Activated CD4-positive, alpha-beta T cell treated with anti-CD3 and anti-CD28 coated beads for 4 hours (primary cell): ENCODE results near the gene GCK.
A peak's percentile ranks its signal among the peaks of the same experiment; 100 is the strongest.
"Not testable (repeated sequence)": the region's sequence is repeated elsewhere in the genome, so short reads cannot be mapped to it uniquely, and the experiment has no call there.

Source experiments
- DNase-seq, 2 donors: peaks; one replicate each; pipeline ENCODE4 v3.0.0-alpha.2; 2020

Gene GCK

DNA sequence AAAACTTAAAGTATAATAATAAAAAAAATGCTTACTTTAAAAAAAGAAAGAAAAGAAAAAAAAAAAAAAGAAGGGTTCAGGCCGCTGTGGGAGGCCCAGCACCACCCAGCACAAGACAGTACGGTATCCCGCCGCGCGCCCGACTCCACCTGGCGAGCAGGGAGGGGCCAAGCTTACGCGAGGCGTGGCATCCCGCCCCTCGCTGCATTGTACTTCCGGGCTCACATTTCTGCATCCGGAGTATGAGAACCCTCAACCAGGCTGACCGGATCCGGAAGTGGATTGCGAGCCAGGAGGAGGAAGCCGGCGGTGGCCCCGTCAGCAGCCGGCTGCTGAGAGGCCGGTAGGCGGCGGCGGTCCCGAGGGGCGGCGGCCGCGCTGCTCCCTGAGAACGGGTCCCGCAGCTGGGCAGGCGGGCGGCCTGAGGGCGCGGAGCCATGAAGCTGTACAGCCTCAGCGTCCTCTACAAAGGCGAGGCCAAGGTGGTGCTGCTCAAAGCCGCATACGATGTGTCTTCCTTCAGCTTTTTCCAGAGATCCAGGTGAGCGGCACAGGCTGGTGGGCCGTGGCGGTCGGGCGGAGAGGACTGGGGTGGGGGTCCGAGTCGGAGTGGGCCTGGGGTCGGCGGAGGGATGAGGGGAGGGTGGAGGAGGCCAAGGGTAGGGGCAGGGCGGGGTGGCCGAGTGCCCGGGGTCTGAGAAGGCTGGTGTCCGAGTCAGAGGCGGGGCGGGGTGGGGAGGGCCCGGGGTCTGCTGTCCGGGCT lies 11.6 kb upstream of the GCK start, which contains the start of gene YKT6:
YKT6 (plus strand) TSS at position 280 of the 763 bp plus-strand sequence; CDS start at position 438, 158 bp downstream.
- peak; percentile 92 for DNase-seq

DNA sequence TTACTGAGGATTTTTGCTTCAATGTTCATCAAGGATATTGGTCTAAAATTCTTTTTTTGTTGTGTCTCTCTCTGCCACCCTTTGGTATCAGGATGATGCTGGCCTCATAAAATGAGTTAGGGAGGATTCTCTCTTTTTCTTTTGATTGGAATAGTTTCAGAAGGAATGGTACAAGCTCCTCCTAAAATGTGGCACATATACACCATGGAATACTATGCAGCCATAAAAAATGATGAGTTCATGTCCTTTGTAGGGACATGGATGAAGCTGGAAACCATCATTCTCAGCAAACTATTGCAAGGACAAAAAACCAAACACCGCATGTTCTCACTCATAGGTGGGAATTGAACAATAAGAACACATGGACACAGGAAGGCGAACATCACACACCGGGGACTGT lies 10.9 kb upstream of the GCK start:
- not testable (repeated sequence) for DNase-seq

DNA sequence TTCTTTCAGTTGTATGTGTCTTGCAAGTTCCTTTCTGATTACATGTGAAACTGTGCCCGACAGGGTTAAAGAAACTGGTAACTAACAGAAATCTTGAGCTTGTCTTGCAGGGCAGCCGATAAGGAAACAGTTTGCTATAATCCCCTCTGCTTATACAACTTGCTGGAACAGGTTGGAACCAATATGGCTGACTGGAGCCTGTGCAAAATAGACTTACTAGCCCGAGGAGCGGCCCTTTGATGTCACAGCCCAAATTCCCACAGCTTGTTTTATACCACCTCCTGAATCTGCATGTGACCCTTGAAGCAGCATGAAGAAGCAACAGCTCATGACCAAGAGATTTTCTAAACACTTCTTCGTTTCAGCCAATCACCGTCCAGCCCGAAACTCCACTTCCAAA lies 8.2 kb upstream of the GCK start:
- DNase-seq: no peak

DNA sequence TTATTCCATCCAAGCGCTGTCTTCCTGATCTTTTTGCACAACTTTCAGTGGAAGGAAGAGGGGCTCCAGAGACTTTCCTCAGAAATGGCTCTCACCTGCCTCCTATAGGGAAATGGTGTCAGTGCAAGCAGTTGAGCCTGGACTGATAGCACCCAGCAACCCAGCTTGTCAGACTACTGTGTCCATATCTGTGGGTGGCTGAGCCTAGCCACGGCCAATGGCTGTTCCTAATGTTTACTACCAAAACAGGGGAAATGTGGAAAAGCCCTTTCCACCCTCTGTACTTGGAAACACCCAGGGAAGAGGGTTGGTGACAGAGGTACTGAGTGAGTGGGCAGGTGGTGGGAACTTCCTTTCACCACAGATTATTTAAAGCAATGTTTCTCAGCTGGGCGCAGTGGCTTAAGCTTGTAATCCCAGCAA lies 7.2 kb upstream of the GCK start:
- DNase-seq: peak in 1 of 2 donors; percentile 12

DNA sequence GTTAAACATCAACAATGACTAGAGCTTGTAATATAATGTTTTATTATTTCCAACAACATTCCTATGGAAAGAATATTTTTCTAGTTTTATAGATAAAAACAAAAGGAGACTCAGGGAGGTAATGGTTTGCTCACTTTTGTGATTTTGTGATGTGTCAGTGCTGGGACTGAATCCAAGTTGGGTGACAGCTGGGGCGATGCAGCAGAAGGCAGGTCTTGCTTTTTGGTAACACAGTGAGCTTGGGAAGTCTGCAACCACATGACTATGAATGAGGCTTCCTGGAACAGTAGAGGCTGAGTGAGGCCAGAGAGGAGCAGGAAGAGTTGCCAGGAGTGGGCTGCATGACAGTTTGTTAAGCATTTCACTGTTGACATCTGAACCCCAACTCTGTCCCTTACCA lies 6.7 kb upstream of the GCK start:
- no peak for DNase-seq

DNA sequence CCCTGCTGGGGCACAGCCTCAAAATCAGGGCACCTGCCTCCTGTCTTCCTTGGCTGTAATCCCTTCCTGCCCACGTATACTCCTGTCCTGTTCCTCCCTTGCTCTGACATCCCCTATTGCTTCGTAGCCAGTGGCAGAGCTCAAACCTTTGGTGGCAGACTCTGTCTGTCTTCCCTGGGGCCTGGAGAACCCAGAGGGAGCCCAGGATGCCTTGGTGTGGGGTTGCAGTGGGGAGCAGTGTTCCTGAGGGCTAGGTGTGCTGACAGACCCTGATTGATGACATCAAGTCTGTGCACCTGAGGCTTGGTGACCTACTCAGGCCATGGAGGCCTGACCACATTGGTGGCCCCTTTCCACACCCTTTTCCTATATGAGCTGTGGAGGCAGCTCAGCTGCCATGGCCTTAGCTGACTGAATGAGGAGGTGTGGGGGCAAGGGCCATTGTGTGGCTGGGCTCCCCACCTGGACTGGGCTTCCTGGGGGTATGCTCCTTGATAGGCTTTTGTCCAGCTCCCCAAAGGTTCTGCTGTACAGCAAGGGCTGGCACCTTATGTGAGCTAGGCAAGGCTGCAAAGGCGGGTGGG lies 5.4 kb upstream of the GCK start:
- DNase-seq: no peak

DNA sequence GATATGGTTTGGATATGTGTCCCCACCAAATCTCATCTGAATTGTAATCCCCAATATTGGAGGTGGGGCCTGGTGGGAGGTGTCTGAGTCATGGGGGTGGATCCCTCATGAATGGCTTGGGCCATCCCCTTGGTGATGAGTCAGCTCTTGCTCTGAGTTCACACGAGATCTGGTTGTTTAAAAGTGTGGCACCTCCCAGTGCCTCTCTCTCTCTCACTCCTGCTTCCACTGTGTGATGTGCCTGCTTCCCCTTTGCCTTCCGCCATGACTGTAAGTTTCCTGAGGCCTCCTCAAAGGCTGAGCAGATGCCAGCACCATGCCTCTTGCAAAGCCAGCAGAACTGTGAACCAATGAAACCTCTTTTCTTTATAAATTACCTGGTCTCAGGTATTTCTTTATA lies 4.8 kb upstream of the GCK start:
- peak; percentile 33 for DNase-seq

DNA sequence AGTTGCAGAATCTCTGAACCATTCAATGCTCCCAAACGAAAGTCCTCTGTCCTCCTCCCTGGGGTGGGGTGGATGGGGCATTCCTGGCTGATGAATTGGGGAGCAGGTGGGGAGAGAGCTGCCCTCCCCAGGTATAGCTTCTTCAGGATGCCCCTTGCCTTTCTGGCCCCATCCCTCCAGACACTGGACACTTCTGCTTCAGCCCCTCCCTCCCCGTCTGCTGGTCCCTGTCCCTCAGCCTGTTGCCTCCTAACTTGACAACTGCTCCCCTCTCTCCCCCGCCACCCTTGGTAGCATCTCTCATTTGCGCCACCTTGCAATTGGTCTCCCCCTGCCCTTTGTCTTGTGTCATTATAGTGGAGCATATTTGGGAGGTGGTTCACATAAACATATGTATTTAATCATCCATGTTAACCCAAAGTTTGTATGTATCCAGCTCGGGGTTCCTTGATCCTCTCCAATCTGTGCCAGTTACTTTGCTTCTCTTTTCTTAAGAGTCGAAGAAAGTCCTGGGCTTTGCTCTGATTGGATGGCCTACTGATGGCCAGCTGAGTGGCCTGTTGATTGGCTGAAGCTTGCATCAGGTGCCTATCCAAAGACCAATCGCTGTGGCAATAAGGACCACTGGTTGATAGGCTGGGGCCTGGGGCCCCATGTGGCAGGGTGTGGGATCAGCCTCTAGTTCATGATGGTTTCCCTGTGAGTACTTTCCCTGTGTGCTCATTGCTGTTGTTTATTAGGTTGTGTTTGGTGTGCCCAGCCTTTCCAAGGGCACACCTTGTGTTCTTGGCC lies 4.0 kb upstream of the GCK start:
- DNase-seq: no peak

DNA sequence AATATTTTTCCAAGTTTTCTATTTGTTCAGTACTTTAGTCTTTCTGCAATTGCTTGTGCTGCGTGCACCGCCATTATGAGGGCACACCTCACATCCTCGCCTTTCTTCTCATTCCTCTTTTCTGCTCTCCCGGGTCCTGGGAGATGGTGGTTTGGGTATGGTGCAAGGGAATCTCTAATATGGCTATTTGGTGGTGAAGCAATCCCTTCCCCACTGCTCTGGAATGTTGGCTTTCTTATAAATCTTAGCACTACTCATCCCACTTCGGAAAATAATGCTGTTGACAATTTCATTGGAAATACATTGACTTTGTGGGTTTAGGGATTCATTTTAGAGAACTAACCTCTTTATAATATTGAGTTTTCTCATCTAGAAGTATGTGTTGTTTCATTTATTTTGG lies 1.9 kb upstream of the GCK start:
- no peak for DNase-seq

DNA sequence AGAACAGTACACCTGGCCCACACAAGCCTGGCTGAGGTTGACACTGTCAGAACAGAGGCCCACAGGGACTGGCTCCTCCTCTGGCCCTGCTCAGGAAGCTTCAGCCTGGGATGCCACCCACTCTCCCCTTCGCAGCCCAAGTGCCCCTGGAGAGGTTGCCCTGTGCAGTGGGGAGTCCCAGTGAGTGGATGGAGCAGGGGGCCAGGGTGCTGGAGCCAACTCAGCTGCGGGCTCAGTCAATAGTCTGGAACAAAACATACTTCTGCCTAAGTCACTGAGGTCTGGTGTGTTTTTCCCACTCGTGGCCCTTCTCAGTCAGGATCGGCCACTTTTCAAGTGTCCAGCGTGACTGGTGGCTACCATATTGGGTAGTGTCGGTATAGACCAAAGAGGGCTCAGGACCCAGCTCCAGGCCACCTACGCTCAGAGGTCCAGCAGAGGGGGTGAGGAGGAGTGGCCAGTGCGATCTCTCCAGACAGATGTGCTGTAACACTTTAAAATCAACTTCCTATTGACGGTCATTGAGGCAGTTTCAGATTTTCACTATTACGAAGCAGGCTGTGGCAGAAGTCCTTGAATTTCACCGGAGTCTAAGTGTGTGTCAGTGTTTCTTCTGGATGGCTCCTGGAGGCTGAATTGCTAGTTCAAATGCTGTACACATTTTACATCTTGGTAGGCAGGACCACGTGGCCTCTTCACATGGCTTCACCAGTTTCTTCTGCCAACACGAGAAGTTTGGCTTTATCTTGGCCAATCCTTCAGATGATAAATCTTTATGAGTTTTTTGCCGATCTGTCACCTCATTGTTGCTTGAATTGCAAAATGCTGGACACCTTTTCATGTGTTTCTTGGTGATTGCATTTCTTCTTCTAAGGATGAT lies 994 bp upstream of the GCK start:
- DNase-seq: no peak

DNA sequence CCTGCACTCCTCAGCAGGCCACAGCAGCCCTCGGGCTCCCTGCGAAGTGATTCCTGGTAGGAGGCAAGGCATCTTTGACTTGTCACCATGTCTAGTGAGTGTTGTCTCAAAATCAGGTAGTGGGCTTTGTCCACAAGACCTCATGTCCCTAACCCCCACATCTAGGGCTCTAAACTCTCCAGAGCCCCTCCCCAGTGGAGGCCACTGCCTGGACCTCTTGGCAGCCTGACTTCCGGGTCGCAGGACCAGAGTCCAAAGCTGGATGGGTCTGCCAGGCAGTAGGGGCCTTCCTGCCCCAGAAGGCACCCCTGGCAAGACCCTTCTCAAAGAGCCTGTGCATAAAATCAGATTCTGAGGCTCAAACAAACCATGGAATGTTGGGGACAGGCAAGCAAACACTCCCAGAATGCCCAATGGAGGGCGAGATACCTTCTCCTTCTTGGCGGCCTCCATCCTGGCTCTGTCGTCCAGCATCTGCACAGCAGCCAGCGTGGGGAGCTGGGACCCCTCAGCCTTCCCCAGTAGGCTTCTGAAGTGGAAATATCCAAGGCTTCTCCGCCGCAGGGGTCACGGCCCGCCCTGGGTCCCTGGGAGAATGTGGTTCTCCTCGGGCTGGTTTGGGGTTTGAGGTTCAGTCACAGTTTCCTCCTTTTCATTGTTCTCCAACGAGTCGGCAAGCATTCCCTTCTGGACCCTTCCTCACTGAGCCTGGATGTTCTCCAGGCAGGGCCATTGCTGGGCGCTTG lies 586 bp downstream of the GCK start:
- DNase-seq: no peak

DNA sequence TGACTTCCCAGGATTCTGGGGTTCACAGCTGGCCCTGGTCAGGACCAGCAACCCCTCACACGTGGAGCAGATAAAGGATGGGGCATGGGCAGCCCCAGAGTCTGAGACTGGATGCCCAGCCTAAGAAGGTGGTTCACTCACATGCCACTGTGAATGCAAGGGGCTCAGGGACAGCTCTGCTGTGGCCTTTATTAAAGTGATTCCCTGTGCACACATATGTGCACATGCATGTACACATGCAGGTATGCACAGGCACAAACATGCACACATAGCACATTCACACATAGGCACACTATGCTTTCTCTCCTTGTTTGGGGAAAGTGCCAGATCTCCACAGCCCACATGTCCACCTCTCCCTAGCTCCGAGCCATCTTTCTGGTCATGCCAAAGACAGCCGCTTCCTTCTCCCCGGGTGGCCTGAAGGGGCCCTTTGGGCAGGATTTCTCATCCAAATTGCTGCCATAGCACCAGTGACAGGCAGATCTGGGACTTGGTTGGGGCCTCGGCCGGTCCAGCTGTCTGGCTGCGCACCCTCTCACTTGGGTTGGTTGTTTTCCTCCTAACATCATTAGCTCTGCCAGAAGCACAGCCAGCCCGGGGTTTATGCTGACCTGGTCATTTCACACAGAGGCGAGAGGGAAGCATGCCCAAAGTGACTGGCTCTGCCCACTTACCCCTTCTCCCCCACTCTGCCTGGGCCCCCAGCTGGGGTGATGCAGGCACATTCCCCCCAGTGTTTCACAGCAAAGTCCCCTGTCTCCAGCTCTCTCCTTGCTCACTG lies 1.4 kb downstream of the GCK start:
- no peak for DNase-seq

DNA sequence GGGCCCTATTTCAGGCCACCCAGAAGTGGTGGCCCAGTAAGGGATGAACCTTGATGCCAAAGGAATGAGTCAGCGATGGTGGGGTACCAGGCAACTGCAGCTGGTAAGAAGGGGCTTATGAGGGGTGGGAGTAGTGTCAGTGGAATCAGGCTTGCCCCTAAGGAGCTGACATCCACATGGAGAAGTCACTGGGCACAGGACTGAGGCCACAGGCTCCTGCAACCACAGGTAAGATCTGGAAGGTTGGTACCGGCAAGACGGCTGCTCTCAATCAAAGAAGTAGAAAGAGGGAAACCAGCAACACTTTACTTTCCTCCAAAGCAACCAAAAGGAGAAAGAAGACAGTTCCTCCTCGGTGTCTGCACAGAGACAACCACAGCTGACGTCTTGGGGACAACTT lies 2.5 kb downstream of the GCK start:
- no peak for DNase-seq

DNA sequence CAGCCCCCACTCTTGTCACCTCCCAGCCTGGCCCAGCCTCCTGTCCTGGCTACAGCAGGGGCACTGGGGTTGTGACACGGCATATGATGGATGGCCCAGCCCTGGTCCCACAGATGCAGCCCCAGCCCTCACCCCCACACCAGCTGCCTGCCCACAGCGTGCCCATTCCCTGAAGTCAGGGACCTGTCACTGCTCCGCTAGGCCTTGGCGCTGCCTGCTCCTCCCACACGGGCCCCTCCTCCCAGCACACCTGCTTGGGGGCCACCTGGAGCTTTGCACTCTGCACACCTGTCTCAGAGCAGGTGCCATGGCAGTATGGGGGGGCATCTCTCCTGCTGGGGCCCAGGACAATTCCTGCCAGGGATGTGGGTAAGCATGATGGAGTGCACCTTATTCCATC lies 3.5 kb downstream of the GCK start:
- DNase-seq: no peak

DNA sequence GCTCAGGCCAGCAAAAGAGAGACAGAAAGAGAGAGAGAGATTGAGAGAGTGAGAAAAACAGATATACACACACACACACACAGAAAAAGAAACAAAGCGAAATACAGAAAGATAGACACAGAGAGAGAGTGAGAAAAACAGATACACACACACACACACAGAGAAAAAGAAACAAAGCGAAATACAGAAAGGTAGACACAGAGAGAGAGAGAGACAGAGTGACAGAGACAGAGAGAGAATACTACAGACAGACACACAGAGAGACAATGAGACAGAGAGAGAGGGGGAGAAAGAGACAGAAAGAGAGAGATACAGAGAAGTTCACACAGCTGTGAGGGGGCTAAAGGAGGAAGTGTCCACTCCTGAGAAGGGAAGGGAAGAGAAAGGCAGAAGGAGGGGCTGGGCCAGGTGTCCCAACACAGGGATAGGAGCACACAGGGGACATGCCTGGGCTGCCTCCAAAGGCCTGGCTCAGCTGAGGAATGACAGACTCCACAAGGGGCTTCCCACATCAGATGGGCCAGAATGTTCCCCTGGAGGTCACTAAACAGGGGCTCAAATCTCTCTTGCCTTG lies 4.3 kb downstream of the GCK start:
- DNase-seq: no peak

DNA sequence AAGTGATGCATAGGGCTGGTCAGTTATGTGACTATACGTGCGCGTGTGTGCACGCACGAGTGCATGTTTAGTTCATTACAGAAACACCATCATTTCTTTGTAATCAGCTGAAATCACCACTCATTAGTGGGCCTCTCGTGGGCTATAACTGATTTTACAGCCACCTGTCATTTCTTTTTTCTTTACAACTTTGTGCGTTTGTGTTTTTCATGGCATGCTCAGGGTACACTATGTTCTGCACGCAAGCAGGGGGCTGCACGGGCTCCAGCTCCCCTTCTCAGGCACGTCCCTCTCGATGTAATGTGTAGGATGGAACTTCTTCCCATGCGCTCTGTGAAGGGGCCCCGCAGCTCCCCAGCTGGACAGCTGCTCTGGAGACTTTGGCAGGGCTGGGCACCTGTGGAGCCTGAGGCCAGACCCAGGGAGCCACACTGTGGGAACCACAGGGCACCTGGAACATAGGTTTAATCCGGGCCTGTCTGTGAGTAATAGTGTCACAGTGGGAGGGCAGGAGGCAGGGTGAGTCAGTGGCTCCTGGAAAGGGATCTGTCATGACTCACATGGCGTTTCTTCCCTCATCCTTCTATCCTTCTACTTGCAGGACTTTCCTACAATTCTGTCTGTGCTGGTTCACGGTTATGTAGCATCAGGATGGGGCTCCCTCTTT lies 4.9 kb downstream of the GCK start:
- no peak for DNase-seq

DNA sequence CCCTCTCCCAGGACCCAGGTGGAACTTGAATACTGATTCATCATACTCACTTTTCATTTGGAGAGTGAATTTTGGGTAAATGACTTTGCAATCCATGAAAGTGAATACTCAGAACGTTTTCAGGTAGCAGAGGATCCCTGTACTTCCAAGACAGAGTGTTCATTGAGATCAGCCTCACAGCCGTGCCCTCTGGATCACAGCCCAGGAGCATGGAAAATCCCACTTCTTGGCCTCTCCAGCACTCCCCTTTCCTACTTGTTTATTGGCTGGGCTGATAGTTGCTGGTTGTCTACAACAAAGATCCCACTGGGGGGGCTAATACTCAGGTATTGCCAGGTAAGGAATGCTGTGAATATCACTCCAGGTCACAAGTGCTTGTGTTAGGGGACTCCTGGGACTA lies 5.9 kb downstream of the GCK start:
- DNase-seq: peak in 1 of 2 donors; percentile 20

DNA sequence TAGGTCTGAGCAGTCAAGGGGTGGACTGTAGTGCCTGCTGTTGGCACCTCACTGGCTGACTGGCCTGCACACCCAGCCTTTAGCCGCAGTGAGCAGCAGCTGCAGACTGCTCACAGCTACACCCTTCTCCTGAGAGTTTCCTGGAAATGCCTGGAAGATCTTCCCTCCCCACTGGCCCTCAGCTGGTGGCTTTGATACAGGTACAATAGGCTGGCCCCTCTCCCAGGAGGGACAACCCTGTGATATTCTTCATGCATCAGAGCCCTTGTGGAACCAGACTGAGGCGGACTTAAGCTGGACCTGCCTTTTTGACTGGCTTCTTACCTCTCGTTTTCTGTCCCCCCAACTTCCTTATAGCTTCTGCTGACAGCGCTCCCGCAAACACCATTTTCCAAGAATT lies 6.4 kb downstream of the GCK start:
- DNase-seq: no peak

DNA sequence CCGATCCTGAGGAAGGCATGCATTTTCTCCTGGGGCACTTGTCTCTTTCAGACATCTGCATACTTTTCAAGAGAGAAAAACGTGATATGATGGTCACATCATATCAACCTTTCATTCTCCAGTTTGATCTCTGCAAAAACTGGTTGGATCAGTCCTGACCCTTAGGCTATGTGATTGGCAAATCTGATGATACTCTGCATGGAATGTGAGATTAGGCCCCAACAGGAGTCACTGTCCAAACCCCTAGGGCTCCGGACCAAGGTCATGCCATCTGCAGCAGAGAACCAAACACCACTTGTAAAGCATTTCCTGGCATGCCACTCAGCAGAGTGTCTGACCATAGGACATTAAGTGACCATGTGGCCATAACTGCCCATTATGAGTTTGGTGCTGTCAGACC lies 8.6 kb downstream of the GCK start:
- no peak for DNase-seq

DNA sequence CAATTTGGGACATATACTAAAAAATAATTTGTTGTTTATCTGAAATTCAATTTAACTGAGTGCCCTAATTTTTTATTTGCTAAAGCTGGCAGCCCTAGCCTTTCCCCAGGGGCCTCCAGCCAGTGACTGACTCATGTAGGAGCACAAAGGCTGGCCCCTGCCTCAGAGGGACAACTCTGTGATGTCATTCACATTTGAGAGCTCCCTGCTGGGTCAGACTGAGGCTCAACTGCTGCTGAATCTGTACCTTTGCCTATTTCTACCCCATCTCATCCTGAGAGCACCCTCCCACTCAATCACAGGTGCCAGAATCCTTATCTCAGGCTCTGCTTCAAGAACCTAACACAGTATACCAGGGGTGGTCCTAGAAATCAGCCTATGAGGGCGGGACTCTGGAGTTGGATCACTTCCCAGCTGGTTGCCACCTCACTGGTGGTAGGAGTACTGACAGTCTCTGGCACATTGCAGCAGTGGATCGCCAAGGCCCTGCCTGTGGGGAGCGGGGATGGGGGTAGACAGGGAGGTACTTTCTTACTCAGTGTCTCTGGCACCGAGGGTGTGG lies 11.6 kb downstream of the GCK start:
- no peak for DNase-seq
